ENCODE results near the gene BCL2L11.

The BCL2L11 gene

GRCh38 chr2:111154758-111155157 is 34.0 kb downstream of the BCL2L11 start:
- no peak for DNase-seq (ENCODE audit: low read depth)
- no peak overlapping the region for H3K4me3 ChIP-seq (ENCODE audit: low read length)

GRCh38 chr2:111155610-111156009 is 34.9 kb downstream of the BCL2L11 start:
- TF ChIP-seq, protein P1, sequence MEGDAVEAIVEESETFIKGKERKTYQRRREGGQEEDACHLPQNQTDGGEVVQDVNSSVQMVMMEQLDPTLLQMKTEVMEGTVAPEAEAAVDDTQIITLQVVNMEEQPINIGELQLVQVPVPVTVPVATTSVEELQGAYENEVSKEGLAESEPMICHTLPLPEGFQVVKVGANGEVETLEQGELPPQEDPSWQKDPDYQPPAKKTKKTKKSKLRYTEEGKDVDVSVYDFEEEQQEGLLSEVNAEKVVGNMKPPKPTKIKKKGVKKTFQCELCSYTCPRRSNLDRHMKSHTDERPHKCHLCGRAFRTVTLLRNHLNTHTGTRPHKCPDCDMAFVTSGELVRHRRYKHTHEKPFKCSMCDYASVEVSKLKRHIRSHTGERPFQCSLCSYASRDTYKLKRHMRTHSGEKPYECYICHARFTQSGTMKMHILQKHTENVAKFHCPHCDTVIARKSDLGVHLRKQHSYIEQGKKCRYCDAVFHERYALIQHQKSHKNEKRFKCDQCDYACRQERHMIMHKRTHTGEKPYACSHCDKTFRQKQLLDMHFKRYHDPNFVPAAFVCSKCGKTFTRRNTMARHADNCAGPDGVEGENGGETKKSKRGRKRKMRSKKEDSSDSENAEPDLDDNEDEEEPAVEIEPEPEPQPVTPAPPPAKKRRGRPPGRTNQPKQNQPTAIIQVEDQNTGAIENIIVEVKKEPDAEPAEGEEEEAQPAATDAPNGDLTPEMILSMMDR (IDR thresholded peaks at IDR 0.05; ENCODE audit: insufficient read depth, low read depth, low read length, missing control alignments): no peak
- no peak overlapping the region for H3K4me3 ChIP-seq (ENCODE audit: low read length)
- DNase-seq (ENCODE audit: low read depth): peak; percentile 90

More at GRCh38 chr2:111154758-111155157, 34.0 kb downstream of the BCL2L11 start:
- TF ChIP-seq, protein P1 (IDR thresholded peaks at IDR 0.05; ENCODE audit: insufficient read depth, low read depth, low read length, missing control alignments): no peak

GRCh38 chr2:111156529-111156928 is 35.8 kb downstream of the BCL2L11 start:
- TF ChIP-seq, protein P1 (IDR thresholded peaks at IDR 0.05; ENCODE audit: insufficient read depth, low read depth, low read length, missing control alignments): no peak
- no peak overlapping the region for H3K4me3 ChIP-seq (ENCODE audit: low read length)
- no peak for DNase-seq (ENCODE audit: low read depth)

GRCh38 chr2:111157071-111157661 is 36.5 kb downstream of the BCL2L11 start:
- DNase-seq (ENCODE audit: low read depth): no peak
- TF ChIP-seq, protein P1 (IDR thresholded peaks at IDR 0.05; ENCODE audit: insufficient read depth, low read depth, low read length, missing control alignments): no peak
- H3K4me3 ChIP-seq (ENCODE audit: low read length): no peak overlapping the region

GRCh38 chr2:111157798-111158197 is 37.1 kb downstream of the BCL2L11 start:
- no peak for DNase-seq (ENCODE audit: low read depth)
- H3K4me3 ChIP-seq (ENCODE audit: low read length): no peak overlapping the region
- TF ChIP-seq, protein P1 (IDR thresholded peaks at IDR 0.05; ENCODE audit: insufficient read depth, low read depth, low read length, missing control alignments): no peak

DNA sequence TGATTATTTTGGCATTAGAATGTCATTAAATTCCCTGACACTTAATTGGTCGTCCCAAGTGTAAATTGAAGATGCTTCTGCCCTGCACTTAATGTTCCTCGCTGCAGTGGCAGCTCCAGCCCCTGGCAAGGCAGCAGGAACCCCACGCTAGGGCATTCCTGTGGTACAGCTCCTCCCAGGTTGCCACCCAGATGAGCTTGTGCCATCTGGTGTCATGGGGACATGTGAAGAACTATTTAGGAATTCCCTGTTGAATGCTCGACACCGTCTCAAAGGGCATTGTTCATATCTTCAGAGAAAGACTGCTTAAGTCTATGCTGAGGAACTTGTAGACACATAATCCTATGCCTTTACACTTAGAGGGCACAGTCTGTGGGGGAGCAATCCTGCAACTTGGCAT is 38.9 kb downstream of the BCL2L11 start:
- H3K4me3 ChIP-seq (ENCODE audit: low read length): no peak overlapping the region
- TF ChIP-seq, protein P1 (IDR thresholded peaks at IDR 0.05; ENCODE audit: insufficient read depth, low read depth, low read length, missing control alignments): no peak
- no peak for DNase-seq (ENCODE audit: low read depth)

GRCh38 chr2:111160758-111161157 is 40.0 kb downstream of the BCL2L11 start:
- H3K4me3 ChIP-seq (ENCODE audit: low read length): no peak overlapping the region
- DNase-seq (ENCODE audit: low read depth): peak; percentile 91
- TF ChIP-seq, protein P1 (IDR thresholded peaks at IDR 0.05; ENCODE audit: insufficient read depth, low read depth, low read length, missing control alignments): no peak
